OCI-LY7 (cell line): ENCODE measurements around the gene ELMO1. TPM values are rescaled to one million over a fixed set of nuclear protein-coding genes. Genes with fewer than 3 reads are reported as not detected.

ENCODE experiments used
- BruUV-seq: library from RNA; stranded (reverse); fragments of 400-500 nt; replicated peaks from 2 replicates; lab custom pipeline; 2021; lab: Mats Ljungman, UMichigan
- CTCF ChIA-PET: fragments of 300-600 bp; sonication (Branson Sonifier 250); formaldehyde crosslinking; loops from one replicate; lab custom pipeline; 2022; ENCODE audit warnings: antibody characterized with exemption; ENCODE audit not compliant: unreplicated experiment; lab: Charles Lee
- POLR2A ChIA-PET: fragments of 300-600 bp; sonication (Branson Sonifier 250); formaldehyde crosslinking; loops from one replicate; lab custom pipeline; 2022; ENCODE audit warnings: antibody characterized with exemption; lab: Charles Lee
- DNase-seq: peaks from one replicate; pipeline ENCODE4 v3.0.0-alpha.2; 2015; ENCODE audit warnings: low spot score
- H2AFZ ChIP-seq: fragments of 200-600 bp; sonication (generic), shearing (Covaris generic); 2 replicates; pipeline ENCODE4 v1.6.1; 2014; ENCODE audit warnings: mild to moderate bottlenecking, antibody characterized with exemption, low read length, moderate library complexity
- H3K27ac ChIP-seq: fragments of 200-600 bp; sonication (generic); 2 replicates; pipeline ENCODE4 v1.5.1; 2014; ENCODE audit warnings: mixed run types, low read depth, mild to moderate bottlenecking, moderate library complexity, low read length, inconsistent platforms; ENCODE audit not compliant: poor library complexity, severe bottlenecking
- H3K36me3 ChIP-seq: fragments of 200-600 bp; sonication (generic); 2 replicates; pipeline ENCODE4 v1.6.1; 2014; ENCODE audit warnings: mild to moderate bottlenecking, antibody characterized with exemption, low read length, moderate library complexity, mixed read lengths; ENCODE audit not compliant: insufficient read depth
- H3K4me1 ChIP-seq: fragments of 200-600 bp; sonication (generic); 2 replicates; pipeline ENCODE4 v1.5.1; 2014; ENCODE audit warnings: mild to moderate bottlenecking, low read length; ENCODE audit not compliant: insufficient read depth, poor library complexity, severe bottlenecking
- H3K4me2 ChIP-seq: fragments of 200-600 bp; sonication (generic); 2 replicates; pipeline ENCODE4 v1.6.1; 2014; ENCODE audit warnings: mild to moderate bottlenecking, low read length
- H3K4me3 ChIP-seq: fragments of 200-600 bp; sonication (generic); 2 replicates; pipeline ENCODE4 v1.5.1; 2014; ENCODE audit warnings: mild to moderate bottlenecking, low read depth, low read length; ENCODE audit not compliant: poor library complexity, severe bottlenecking
- H3K79me2 ChIP-seq: fragments of 200-600 bp; sonication (generic); 2 replicates; pipeline ENCODE4 v1.6.1; 2016; ENCODE audit warnings: low read depth, mild to moderate bottlenecking, low read length, moderate library complexity, mixed read lengths; ENCODE audit not compliant: insufficient read depth
- H3K9me2 ChIP-seq: fragments of 200-600 bp; sonication (generic); 2 replicates; pipeline ENCODE4 v1.6.1; 2016; ENCODE audit warnings: mild to moderate bottlenecking, low read length, mixed read lengths; ENCODE audit not compliant: insufficient read depth
- H3K9me3 ChIP-seq: fragments of 200-600 bp; sonication (generic); 2 replicates; pipeline ENCODE4 v1.6.1; 2014; ENCODE audit warnings: mild to moderate bottlenecking, mixed run types, low read length, mixed read lengths
- H4K20me1 ChIP-seq: fragments of 200-600 bp; sonication (generic); 2 replicates; pipeline ENCODE4 v1.6.1; 2014; ENCODE audit warnings: mild to moderate bottlenecking, antibody characterized with exemption, low read length, moderate library complexity, mixed read lengths; ENCODE audit not compliant: insufficient read depth
- CTCF ChIP-seq: fragments of 200-600 bp; sonication (generic); conservative IDR thresholded peaks from 2 replicates; pipeline ENCODE4 v1.5.1; 2014; ENCODE audit warnings: mild to moderate bottlenecking, antibody characterized with exemption, low read length, moderate library complexity, mixed read lengths
- EZH2phosphoT487 ChIP-seq: fragments of 200-600 bp; sonication (generic); IDR thresholded peaks from 2 replicates; pipeline ENCODE4 v1.6.1; 2018; ENCODE audit warnings: low read depth, borderline replicate concordance, mild to moderate bottlenecking, mixed run types, antibody characterized with exemption, low read length, moderate library complexity, mixed read lengths
- intact Hi-C: fragments of 100-400 bp; cut with micrococcal nuclease; formaldehyde crosslinking; loops from one replicate; pipeline ENCODE4 v1.10.0; 2022; ENCODE audit not compliant: unreplicated experiment
- total RNA-seq, 2 experiments: library from RNA; depleted of rRNA in 1 of 2; stranded (reverse); fragments of >200 nt in 1 of 2; shearing (Covaris generic) in 1 of 2; gene quantifications; 2 replicates each; pipeline ENCODE4 v1.2.3, GENCODE V29; 2014 to 2022

Gene ELMO1
- total RNA-seq, 2 experiments from 2014 or later: 101 to 103 TPM

- peaks cover 31% of the 10 kb centered on the region for H3K4me1 ChIP-seq
- no peak overlapping the region for H3K4me3 ChIP-seq
- POLR2A ChIA-PET: no interaction called here
- peaks cover 22% of the 10 kb centered on the region for H3K36me3 ChIP-seq
- no peak for TF ChIP-seq CTCF
- TF ChIP-seq EZH2phosphoT487: no peak
- no peaks in the 10 kb centered on the region for H4K20me1 ChIP-seq
- H2AFZ ChIP-seq: no peak overlapping the region
- H3K4me2 ChIP-seq: no peak overlapping the region
- 0 out of 2 replicates have a peak, but pooled peaks cover 15% of the 10 kb centered on the region for H3K9me3 ChIP-seq
- no peak overlapping the region for H3K27ac ChIP-seq
- intact Hi-C loops: no loop called here
- no peaks in the 10 kb centered on the region for H3K79me2 ChIP-seq
- no TSS peak for BruUV-seq
- DNase-seq: no peak
- no peaks in the 10 kb centered on the region for H3K9me2 ChIP-seq
- CTCF ChIA-PET: no interaction called here
Measured at GRCh38 chr7:36939816-36940215, 508.8 kb downstream of the ELMO1 start.

GRCh38 chr7:36937754-36938563 lies 510.7 kb downstream of the ELMO1 start:
- Histone ChIP-seq H3K79me2 (no peaks in the 10 kb centered on the region), H3K4me1 (peaks cover 15% of the 10 kb centered on the region), H2AFZ (no peak overlapping the region), H3K36me3 (peaks cover 22% of the 10 kb centered on the region), H3K9me3 (0 out of 2 replicates have a peak, but pooled peaks cover 15% of the 10 kb centered on the region), H3K27ac (no peak overlapping the region), H3K4me3 (no peak overlapping the region), H4K20me1 (no peaks in the 10 kb centered on the region), H3K9me2 (no peaks in the 10 kb centered on the region), H3K4me2 (no peak overlapping the region)
- ChIA-PET POLR2A (no interaction called here), CTCF (no interaction called here)
- TF ChIP-seq EZH2phosphoT487: no peak
- TF ChIP-seq CTCF: peak; percentile 41; the same call in 1 of the 2 replicates
- no TSS peak for BruUV-seq
- intact Hi-C loops: no loop called here
- DNase-seq: no peak

GRCh38 chr7:36931892-36932291 lies 516.8 kb downstream of the ELMO1 start:
- POLR2A ChIA-PET: interaction anchor here (1.1 to 1.4 kb wide), 2 partner anchors 10 to 16 kb away, joined by 4 read pairs; no protein-coding TSS in a partner anchor

More at GRCh38 chr7:36931892-36932291, 516.8 kb downstream of the ELMO1 start:
- no TSS peak for BruUV-seq
- intact Hi-C loops: no loop called here
- Histone ChIP-seq H3K79me2 (no peaks in the 10 kb centered on the region), H2AFZ (no peak overlapping the region), H3K36me3 (peaks cover under 1% of the 10 kb centered on the region; the same call in 1 of the 2 replicates), H3K4me3 (no peak overlapping the region), H3K4me2 (no peak overlapping the region), H3K9me3 (no peaks in the 10 kb centered on the region), H3K9me2 (no peaks in the 10 kb centered on the region), H3K4me1 (no peaks in the 10 kb centered on the region), H4K20me1 (no peaks in the 10 kb centered on the region), H3K27ac (no peak overlapping the region)
- CTCF ChIA-PET: no interaction called here
- TF ChIP-seq CTCF (no peak), EZH2phosphoT487 (no peak)
- DNase-seq: no peak
